ENCODE measurements around the gene RNFT2. TPM values are rescaled to one million over a fixed set of nuclear protein-coding genes. Genes with fewer than 3 reads are reported as not detected.

RNFT2 gene
- total RNA-seq, 3 donors from 2014 or later (not counting 1 experiment from before 2014, with no cell fraction given), result 4.0 to 6.9 (median 5.3) TPM

Other genes starting within 250 kb of the RNFT2 start
- gene MAP1LC3B2, start 178.9 kb upstream of the RNFT2 start, total RNA-seq, result 1 to 10 TPM; 1.5 to 3.7 (median 3.3) TPM
- 10 to 100 TPM; 24.4 to 37.2 (median 30.4) TPM for gene SPRING1, start 246 bp upstream of the RNFT2 start, total RNA-seq
- under 1 TPM in 1 of 3 donors, not detected in 2; 0.15 TPM for gene HRK, start 143.1 kb downstream of the RNFT2 start, total RNA-seq
- 10 to 100 TPM; 11.5 to 16.0 (median 13.5) TPM for gene FBXW8, start 172.6 kb downstream of the RNFT2 start, total RNA-seq